NT2/D1 (cell line): ENCODE data around the gene BTBD17.

Experiments
- DNase-seq: peaks from one replicate; pipeline ENCODE4 v3.0.0-alpha.2; 2011; ENCODE audit warnings: low read depth, low spot score
- H3K27me3 ChIP-seq: 2 replicates; pipeline ENCODE4 v1.6.0; 2011; ENCODE audit warnings: mild to moderate bottlenecking; ENCODE audit not compliant: insufficient read length, insufficient read depth
- H3K36me3 ChIP-seq: 2 replicates; pipeline ENCODE4 v1.6.1; 2011; ENCODE audit warnings: mild to moderate bottlenecking, low read length, mixed read lengths; ENCODE audit not compliant: insufficient read depth, insufficient read length
- H3K4me1 ChIP-seq: 2 replicates; pipeline ENCODE4 v1.5.1; 2011; ENCODE audit not compliant: insufficient read depth, insufficient read length
- H3K4me3 ChIP-seq: 2 replicates; pipeline ENCODE4 v1.5.1; 2011; ENCODE audit warnings: low read depth; ENCODE audit not compliant: insufficient read length
- H3K9ac ChIP-seq: 2 replicates; pipeline ENCODE4 v1.6.0; 2011; ENCODE audit warnings: low read depth; ENCODE audit not compliant: insufficient read length
- H3K9me3 ChIP-seq: 2 replicates; pipeline ENCODE4 v1.5.1; 2011; ENCODE audit warnings: mild to moderate bottlenecking, low read length; ENCODE audit not compliant: insufficient read depth
- SUZ12 ChIP-seq: IDR thresholded peaks from 2 replicates; pipeline ENCODE4 v1.6.1; 2011; ENCODE audit not compliant: insufficient read length, insufficient read depth; ENCODE audit errors: extremely low read depth
- YY1 ChIP-seq: IDR thresholded peaks from 2 replicates; pipeline ENCODE4 v1.6.1; 2011; ENCODE audit not compliant: insufficient read length, insufficient read depth
- ZNF274 ChIP-seq: IDR thresholded peaks from 2 replicates; pipeline ENCODE4 v1.6.1; 2011; ENCODE audit warnings: mild to moderate bottlenecking, low read depth, low read length

Gene BTBD17

DNA sequence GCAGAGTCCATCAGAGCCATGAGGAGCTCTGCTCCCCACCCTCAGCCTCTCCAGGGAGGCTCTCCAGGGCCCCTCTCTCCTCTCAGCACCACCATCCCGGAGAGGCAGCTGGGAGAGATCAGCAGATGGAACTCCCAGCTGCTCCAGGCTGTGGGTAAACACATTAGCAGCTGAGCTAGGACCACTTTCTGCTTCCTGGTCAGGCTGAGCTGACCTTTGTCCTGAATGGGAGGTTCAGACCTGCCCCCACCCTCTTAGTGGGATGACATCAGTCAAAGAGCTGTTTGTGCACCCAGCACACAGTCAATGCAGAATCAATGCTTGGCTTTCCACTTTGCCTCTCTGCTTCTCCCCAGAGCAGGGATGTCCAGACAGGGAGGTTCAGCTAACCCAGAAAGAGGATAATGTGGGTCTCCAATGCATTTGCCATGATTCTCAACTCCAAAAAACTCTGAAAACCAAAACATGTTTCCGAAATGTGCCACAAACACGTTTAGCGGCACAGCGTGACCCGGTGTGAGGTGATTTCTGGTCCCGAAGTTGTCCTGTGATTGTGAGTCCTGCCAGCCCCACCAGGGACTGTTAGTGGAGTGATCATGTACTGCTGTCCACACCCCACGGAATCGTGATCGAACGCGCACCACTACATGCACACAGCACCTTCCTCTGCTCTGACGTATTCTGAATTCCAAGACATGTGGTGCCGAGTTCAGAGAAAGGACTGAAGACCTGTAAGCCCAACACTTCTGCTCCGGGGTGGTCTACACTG, 12.4 kb upstream of the BTBD17 start:
- no peak for TF ChIP-seq YY1
- no peak for TF ChIP-seq ZNF274
- TF ChIP-seq SUZ12 = no peak
- no peak overlapping the region for H3K4me3 ChIP-seq
- no peaks in the 10 kb centered on the region for H3K9me3 ChIP-seq
- peaks cover 8% of the 10 kb centered on the region for H3K4me1 ChIP-seq
- H3K27me3 ChIP-seq = peaks cover 6% of the 10 kb centered on the region
- no peak overlapping the region for H3K9ac ChIP-seq
- H3K36me3 ChIP-seq = no peaks in the 10 kb centered on the region
- no peak for DNase-seq

DNA sequence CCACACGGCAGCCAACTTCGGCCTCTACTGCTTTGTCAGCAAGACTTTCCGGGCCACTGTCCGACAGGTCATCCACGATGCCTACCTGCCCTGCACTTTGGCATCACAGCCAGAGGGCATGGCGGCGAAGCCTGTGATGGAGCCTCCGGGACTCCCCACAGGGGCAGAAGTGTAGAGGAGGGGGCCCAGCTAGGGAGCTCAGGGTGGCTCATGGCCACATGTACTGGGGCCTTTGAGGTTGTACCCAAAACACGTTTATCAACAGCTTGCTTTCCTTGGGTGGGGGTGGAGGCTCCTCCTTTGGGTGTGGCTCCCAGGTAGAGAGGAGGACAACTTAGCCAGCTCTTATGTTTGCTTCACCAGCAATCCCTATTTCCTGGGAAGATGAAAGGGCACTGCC, 10.8 kb upstream of the BTBD17 start:
- Histone ChIP-seq H3K36me3 (no peaks in the 10 kb centered on the region), H3K27me3 (peaks cover 6% of the 10 kb centered on the region), H3K4me1 (peaks cover 17% of the 10 kb centered on the region), H3K4me3 (no peak overlapping the region), H3K9me3 (no peaks in the 10 kb centered on the region), H3K9ac (no peak overlapping the region)
- DNase-seq = no peak
- TF ChIP-seq YY1 (no peak), ZNF274 (no peak), SUZ12 (no peak)

DNA sequence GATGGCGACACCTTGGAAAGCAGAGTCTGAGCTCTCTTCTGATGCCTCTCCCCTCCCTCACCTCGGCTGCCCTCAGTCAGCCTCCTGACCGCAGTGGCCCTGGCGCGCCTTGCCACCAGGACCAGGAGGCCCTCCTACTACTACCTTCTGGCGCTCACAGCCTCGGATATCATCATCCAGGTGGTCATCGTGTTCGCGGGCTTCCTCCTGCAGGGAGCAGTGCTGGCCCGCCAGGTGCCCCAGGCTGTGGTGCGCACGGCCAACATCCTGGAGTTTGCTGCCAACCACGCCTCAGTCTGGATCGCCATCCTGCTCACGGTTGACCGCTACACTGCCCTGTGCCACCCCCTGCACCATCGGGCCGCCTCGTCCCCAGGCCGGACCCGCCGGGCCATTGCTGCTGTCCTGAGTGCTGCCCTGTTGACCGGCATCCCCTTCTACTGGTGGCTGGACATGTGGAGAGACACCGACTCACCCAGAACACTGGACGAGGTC, 10.0 kb upstream of the BTBD17 start:
- H3K4me1 ChIP-seq = peaks cover 17% of the 10 kb centered on the region
- H3K36me3 ChIP-seq = no peaks in the 10 kb centered on the region
- H3K27me3 ChIP-seq = peaks cover 6% of the 10 kb centered on the region
- no peak for DNase-seq
- no peak overlapping the region for H3K9ac ChIP-seq
- TF ChIP-seq SUZ12 (no peak), ZNF274 (no peak), YY1 (no peak)
- H3K4me3 ChIP-seq = no peak overlapping the region
- no peaks in the 10 kb centered on the region for H3K9me3 ChIP-seq

DNA sequence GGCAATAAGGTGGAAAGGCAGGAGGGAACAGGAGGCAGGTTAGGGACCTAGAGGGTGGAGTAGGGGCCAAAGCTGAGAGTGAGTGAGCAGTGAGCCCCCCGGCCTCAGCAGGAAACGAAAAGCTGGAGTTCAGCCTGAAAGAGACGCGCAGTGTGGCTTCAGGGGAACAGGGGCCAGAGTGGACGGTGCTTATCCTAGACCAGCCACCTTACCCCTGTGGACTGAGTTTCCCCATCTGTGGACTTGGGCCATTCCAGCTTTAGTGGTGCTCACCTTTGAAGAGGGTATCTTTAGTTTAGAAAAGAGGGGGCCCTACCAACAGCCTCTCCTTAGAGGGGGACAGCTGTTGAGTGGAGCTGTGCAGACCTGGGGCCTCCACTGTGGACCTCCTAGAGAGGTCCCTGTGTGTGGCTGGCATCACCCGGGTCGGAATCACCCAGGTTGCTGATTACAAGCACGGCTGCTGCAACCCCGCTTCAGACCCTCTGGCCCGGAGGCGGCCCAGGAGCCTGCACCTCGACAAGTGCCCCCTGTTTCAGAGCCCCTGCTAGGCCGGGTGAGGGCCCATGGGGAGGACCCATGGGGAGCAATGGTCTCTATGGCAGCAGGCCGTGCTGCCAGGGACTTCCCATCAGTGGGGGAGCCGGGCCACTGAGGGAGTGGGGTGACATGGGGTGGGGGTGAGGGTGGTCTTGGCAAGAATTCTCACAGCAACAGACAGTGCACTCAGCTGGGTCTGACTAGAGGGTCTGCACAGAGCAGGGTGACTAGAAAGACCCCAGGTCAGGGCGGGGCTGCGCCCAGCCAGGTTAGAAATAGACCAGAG, 8.2 kb upstream of the BTBD17 start:
- Histone ChIP-seq H3K9me3 (no peaks in the 10 kb centered on the region), H3K4me3 (no peak overlapping the region), H3K36me3 (no peaks in the 10 kb centered on the region), H3K27me3 (peaks cover 6% of the 10 kb centered on the region), H3K9ac (peak overlapping the region; percentile 17), H3K4me1 (peaks cover 17% of the 10 kb centered on the region)
- DNase-seq = no peak
- TF ChIP-seq SUZ12 (no peak), ZNF274 (no peak), YY1 (no peak)

DNA sequence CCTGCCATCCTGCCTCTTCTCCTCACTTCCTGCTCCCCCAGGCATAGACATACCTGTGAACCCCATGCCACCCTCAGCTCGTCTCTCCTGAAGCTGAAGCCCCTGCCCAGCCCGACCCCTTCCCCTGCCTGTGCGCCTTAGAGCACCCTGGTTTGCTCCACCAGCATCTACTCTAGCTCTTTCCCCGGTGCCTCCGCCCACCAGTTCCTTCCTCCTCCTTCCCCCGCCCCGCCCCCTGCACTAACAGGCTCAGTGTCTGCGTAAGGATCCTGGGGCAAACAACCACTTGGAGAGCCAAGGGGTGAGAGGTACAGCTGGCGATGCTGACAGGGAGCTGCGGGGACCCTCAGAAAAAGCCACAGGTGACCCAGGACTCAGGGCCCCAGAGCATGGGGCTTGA, 7.6 kb upstream of the BTBD17 start:
- no peak for DNase-seq
- Histone ChIP-seq H3K4me1 (peaks cover 17% of the 10 kb centered on the region), H3K9ac (peak overlapping the region; percentile 17), H3K27me3 (peaks cover 6% of the 10 kb centered on the region), H3K36me3 (no peaks in the 10 kb centered on the region), H3K9me3 (no peaks in the 10 kb centered on the region), H3K4me3 (no peak overlapping the region)
- no peak for TF ChIP-seq SUZ12
- no peak for TF ChIP-seq YY1
- no peak for TF ChIP-seq ZNF274

DNA sequence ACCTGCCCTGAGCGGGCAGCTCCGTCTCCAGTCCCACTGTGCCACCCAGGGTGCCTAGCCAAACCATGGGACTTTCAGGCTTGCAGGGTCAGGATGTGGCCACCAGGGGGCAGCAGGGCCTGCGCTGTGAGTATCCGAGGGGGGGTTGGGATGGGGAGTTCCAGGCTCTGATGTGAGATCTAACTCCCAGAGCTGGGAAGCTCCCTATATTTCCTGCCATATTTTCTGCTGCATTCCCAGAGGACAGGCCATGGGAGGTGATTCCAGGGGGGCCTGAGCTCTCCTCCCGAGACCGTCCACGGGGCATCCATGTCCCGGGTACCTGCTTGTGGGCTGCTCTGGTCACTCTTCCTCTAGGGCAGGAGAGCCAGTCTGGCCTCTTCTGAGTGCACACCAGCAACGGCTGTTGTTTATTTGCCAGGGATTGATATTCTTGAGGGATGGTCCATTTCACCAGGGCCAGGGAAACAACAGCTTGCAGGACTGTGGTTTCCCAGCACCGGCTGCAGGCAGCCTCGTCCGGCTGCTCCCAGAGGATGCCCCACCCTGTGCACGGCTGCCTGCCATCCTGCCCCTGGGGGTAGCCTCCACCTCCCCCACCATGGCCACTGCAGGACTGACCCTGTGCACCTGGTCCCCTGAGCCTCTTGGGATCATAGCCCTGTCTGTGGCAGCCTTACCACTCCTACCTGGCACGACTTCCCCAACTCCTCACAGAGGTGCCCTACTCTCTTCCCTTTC, 6.8 kb upstream of the BTBD17 start:
- no peak overlapping the region for H3K4me3 ChIP-seq
- H3K27me3 ChIP-seq = peaks cover 6% of the 10 kb centered on the region
- no peak for DNase-seq
- H3K36me3 ChIP-seq = no peaks in the 10 kb centered on the region
- H3K4me1 ChIP-seq = peaks cover 17% of the 10 kb centered on the region
- TF ChIP-seq SUZ12 = no peak
- TF ChIP-seq YY1 = no peak
- H3K9me3 ChIP-seq = no peaks in the 10 kb centered on the region
- no peak overlapping the region for H3K9ac ChIP-seq

DNA sequence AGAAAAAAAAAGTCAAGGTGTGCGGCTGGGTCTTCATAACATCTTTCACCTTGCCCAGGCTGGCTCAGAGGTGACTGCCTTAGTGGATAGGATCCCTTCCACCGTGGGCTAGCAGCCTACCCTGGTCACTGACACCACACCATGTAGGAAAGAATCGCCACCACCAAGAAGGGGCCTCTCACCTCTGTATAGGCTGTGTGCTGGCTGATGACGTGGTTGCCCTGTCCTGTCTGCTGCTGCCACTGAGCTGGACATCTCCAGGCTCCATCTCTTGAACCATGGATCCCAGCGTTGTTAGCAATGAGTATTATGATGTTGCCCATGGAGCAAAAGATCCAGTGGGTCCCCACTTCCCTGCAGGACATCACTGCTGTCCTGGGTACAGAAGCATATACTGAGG, 5.5 kb upstream of the BTBD17 start, which contains the start of gene GPR142:
Gene GPR142, plus strand, starts transcription at position 301 of the 400 bp plus-strand sequence. CDS start 2,035 bp downstream, outside the sequence.
- TF ChIP-seq YY1 (no peak), ZNF274 (no peak), SUZ12 (no peak)
- no peaks in the 10 kb centered on the region for H3K9me3 ChIP-seq
- H3K9ac ChIP-seq = no peak within 1 kb of the TSS
- no peaks in the 10 kb centered on the region for H3K36me3 ChIP-seq
- H3K27me3 ChIP-seq = peaks cover 6% of the 10 kb centered on the region
- DNase-seq = no peak
- H3K4me1 ChIP-seq = peaks cover 27% of the 10 kb centered on the region
- no peak within 1 kb of the TSS for H3K4me3 ChIP-seq
